ENCODE results near the gene IL2RA. TPM values are rescaled to one million over a fixed set of nuclear protein-coding genes. Genes with fewer than 3 reads are reported as not detected.

Gene IL2RA
- total RNA-seq, 1 donor from 2014 or later = 4.3 TPM

- Histone ChIP-seq H3K27me3 (no peaks in the 10 kb centered on the region), H3K4me3 (no peak overlapping the region), H3K4me1 (peaks cover 16% of the 10 kb centered on the region), H3K9me3 (no peaks in the 10 kb centered on the region), H3K36me3 (no peaks in the 10 kb centered on the region), H3K27ac (peak overlapping the region; percentile 51)
- intact Hi-C loops (cut with DNase I) = no loop called here
- ATAC-seq (peak; percentile 35), DNase-seq (no peak)
- TF ChIP-seq CTCF (IDR thresholded peaks at IDR 0.05) = no peak
Observed at GRCh38 chr10:6022660-6023059, 39.5 kb downstream of the IL2RA start.

GRCh38 chr10:6020826-6021225 lies 41.3 kb downstream of the IL2RA start:
- TF ChIP-seq CTCF (IDR thresholded peaks at IDR 0.05) = no peak
- Histone ChIP-seq H3K4me1 (peaks cover 16% of the 10 kb centered on the region), H3K9me3 (no peaks in the 10 kb centered on the region), H3K4me3 (no peak overlapping the region), H3K36me3 (no peaks in the 10 kb centered on the region), H3K27me3 (no peaks in the 10 kb centered on the region), H3K27ac (no peak overlapping the region)
- ATAC-seq = no peak
- DNase-seq = no peak
- intact Hi-C loops (cut with DNase I) = no loop called here

DNA sequence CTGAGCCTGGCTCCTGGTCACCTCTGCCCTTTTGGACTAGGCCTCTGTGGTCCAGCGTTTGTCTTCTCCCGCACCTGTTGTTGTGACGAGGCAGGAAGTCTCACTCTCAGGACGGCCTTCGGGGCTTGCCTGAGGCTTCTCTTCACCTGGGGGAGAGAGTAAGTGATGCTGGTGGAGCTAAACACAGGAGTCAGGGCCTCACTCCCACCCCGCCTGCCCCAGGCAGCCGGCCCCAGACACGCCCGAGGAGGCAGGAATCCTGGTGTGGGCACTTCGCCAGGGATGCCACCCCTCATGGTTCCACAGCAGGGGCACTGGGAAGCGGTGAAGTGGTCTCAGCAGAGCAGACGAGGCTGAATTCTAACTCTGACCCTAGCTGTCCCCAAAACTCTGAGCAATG lies 42.4 kb downstream of the IL2RA start:
- no peak overlapping the region for H3K27ac ChIP-seq
- H3K27me3 ChIP-seq = no peaks in the 10 kb centered on the region
- intact Hi-C loops (cut with DNase I) = loop anchor here (10.0 kb wide), 1 partner anchor 45 kb away; the partner anchor contains the start of gene IL2RA
- H3K4me1 ChIP-seq = peaks cover 16% of the 10 kb centered on the region
- no peak overlapping the region for H3K4me3 ChIP-seq
- no peaks in the 10 kb centered on the region for H3K36me3 ChIP-seq
- DNase-seq = no peak
- no peaks in the 10 kb centered on the region for H3K9me3 ChIP-seq
- ATAC-seq = no peak
- TF ChIP-seq CTCF (IDR thresholded peaks at IDR 0.05) = no peak

DNA sequence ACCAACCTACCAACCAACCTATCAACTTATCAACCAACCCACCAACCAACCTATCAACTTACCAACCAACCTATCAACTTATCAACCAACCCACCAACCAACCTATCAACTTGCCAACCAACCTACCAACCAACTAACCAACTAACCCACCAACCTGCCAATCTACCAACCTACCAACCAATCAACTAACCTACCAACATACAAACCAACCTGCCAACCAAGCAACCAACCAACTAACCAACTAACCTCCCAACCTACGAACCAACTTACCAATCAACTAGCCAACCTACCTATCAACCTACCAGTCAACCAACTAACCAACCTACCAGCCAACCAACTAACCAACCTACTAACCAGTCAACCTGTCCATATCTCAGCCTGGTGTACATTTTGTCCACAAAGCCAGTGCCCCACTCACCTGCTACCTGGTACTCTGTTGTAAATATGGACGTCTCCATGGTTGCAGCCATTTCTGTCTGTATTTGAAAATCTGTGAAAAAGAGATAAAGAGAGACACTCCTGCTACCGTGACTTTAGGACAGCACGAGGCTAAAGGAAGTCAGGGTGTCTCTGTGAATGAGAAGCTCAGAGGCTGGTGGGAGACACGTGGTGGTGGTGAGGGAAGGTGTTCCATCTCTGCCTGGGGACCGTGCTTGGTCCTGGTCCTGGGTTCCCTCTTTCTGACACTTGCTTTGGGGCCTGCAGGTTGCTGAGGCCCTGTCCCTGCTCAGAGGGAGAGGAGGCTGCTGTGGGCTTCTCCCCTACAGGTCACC lies 43.0 kb downstream of the IL2RA start:
- Histone ChIP-seq H3K27me3 (no peaks in the 10 kb centered on the region), H3K27ac (peak overlapping the region; percentile 38), H3K4me3 (no peak overlapping the region), H3K4me1 (peaks cover 20% of the 10 kb centered on the region), H3K9me3 (no peaks in the 10 kb centered on the region), H3K36me3 (no peaks in the 10 kb centered on the region)
- ATAC-seq (no peak), DNase-seq (no peak)
- intact Hi-C loops (cut with DNase I) = loop anchor here (10.0 kb wide), 1 partner anchor 46 kb away; the partner anchor contains the start of gene IL2RA
- TF ChIP-seq CTCF (IDR thresholded peaks at IDR 0.05) = no peak

GRCh38 chr10:6018422-6018821 lies 43.7 kb downstream of the IL2RA start:
- H3K36me3 ChIP-seq = no peaks in the 10 kb centered on the region
- ATAC-seq = peak; percentile 28
- no peak for DNase-seq
- no peaks in the 10 kb centered on the region for H3K27me3 ChIP-seq
- TF ChIP-seq CTCF (IDR thresholded peaks at IDR 0.05) = no peak
- H3K4me1 ChIP-seq = peaks cover 26% of the 10 kb centered on the region
- no peak overlapping the region for H3K4me3 ChIP-seq
- H3K27ac ChIP-seq = peak overlapping the region; percentile 38
- H3K9me3 ChIP-seq = no peaks in the 10 kb centered on the region
- intact Hi-C loops (cut with DNase I) = loop anchor here (10.0 kb wide), 1 partner anchor 46 kb away; the partner anchor contains the start of gene IL2RA

Data from upper lobe of right lung (tissue), 1 donor.